GM18499 (cell line): Measurements from ENCODE around the gene FIBCD1.

ENCODE experiments used
- ATAC-seq: cut with Tn5 transposase; IDR thresholded peaks from one replicate; pipeline ENCODE4 v1.9.1; 2021; ENCODE audit warnings: moderate number of reproducible peaks; ENCODE audit not compliant: insufficient read depth, unreplicated experiment

The FIBCD1 gene

DNA sequence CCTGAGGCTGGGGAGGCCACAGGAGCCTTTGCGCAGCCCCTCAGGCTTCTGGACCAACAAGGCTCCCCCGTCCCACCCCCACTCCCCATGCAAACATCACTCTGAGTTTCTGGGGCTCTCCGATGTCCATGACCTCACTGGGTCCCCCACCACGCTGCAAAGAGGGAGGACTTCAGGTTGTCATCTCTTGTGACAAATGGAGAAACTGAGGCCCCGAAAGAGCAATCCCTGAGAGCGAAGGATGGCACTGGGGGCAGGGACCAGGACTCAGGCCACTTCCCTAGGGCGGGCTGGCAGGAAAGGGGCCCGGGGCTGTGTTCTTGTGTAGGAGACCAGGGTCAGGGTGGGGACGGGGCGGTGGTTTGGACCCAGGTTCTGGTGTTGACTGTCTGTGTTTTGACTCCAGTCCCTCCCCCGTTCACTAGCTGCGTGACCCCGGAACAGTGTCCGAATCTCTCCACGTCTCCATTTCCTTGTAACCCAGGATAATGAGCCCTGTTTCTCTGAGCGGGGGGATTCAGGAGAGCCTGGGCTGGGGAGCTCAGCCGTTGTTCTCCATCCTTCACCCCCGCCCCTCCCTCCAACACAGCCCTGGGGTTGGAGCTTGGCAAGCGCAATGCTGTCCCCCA lies 13.9 kb downstream of the FIBCD1 start:
- no peak for ATAC-seq

DNA sequence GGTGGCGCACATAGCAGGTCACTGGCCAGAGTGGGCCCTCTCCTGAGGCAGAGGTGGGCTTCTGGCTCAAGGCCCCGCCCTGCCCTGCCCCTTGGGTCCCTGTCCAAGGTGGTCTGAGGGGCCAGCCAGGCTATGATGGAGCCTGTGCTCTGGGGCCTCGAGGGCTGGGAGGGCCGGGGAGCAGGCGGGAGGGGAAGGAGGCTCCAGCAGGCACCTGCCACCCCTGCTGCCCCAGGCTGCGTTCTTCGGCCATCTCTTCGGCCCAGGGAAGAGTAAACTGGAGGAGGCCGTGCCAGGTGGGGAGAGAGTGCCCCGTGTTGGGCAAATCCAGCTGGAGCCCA lies 14.6 kb downstream of the FIBCD1 start:
- ATAC-seq, result no peak

DNA sequence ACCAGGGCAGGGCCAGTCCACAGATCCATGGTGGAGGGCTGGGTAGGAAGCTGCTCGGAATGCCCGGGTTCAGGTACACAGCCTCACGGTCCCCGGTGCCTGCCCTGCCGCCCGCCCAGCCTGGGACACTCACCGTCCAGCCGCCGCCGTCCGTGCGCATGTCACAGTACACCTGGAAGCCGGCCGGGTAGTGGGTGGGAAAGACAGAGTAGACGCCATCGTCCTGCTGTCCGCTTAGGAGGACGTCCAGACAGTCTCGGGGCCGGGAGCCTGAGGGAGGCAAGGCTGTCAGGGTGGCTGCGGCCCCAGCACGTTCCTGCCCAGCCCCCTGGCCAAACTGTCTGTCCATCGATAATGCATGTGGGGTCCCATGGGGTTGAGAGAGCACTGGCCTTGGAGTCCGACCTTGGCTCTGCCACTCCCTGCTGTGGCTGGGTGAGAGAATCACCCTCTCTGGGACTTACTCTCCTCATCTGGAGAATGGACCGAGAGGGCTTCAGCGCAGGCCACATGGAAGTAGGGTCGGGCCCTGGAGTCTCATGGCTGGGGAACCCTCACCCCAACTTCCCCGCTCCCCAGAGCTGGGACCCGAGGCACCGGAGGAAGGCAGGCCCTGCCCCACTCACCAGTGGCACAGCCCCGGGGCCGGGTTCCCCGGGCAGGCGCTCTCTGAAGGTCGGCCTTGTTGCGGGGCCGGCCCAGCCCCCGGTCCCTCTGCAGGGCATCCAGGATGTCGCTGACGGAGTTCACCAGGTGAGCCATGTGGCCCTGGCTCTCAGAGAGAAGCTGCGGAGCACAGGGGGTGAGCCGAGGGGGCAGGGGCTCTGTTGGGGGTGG lies 15.2 kb downstream of the FIBCD1 start:
- ATAC-seq, result no peak

DNA sequence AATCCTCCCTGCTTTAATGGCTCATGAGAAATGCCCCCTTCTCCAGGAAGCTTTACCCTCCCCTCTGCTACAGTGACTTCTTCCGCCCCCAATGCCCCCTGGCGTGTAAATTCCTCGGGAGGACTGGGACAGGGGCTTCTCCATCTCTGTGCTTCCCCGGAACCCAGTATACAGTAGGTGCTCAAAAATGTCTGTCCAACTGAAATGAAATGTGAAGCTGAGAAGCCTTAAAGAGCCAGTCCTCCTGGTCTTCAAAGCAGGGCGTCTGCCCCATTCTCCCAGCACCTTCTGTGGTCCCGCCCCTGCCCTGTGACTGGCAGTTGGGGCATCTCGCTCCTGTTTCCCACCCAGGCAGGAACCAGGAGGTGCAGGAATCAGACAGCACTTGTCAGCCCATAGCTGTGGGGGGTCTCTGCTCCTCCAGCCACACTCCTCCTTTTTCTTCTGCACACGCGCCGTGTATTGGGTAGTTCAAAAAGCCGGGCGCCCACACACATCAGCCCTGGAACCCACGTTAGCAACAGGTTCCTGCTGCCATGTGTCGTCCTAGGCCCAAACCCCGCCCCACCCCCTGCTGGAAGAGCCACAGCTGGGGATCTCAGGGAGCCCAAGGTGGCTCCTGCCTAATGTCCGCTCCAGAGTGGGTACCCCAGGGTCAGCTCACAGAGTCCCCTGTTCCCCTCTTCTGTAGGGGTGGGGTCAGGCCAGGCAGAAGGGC lies 16.0 kb downstream of the FIBCD1 start:
- ATAC-seq, result no peak

DNA sequence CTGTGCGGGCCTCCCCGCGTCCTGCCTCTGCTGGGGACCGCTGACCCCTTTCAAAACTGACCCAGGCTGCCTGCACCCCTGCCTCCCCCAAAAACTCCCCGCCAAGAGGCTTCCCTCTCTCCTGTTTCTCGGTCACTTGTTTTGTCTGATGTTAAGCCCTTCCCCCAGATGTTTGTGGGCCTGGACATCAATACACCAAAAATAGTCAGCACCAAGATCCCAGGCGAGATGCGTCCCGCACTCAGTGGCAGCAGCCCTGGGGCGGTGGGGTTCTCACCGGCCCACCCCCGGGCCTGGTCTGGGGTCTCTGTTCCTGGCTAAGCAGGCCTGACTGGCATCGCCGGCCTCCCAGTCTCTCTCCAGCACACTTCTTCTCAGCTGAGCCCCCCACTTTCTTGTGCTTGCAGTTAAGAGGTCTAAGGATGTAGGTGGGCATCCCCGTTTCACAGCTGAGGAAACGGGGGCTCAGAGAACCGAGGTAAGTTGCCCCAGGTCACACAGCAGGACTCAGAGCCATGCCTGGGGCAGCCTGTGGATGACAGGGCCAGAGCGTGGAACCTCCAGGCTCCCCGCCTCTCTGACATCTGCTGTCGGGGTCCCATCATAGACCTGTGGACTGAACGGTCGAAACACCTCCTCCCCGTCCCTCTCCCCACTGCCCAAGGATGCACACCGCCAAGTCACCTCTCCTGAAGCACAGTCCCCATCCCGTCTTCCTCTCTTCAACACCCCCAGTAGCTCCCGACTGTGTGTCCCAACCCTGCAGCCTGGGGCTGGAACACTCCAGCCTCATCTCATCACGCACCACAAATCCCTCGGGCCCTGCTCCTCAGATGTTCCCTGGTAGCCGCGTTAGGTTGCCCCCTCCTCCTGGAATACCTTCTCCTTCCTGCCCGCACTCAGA lies 16.8 kb downstream of the FIBCD1 start:
- ATAC-seq, result no peak

DNA sequence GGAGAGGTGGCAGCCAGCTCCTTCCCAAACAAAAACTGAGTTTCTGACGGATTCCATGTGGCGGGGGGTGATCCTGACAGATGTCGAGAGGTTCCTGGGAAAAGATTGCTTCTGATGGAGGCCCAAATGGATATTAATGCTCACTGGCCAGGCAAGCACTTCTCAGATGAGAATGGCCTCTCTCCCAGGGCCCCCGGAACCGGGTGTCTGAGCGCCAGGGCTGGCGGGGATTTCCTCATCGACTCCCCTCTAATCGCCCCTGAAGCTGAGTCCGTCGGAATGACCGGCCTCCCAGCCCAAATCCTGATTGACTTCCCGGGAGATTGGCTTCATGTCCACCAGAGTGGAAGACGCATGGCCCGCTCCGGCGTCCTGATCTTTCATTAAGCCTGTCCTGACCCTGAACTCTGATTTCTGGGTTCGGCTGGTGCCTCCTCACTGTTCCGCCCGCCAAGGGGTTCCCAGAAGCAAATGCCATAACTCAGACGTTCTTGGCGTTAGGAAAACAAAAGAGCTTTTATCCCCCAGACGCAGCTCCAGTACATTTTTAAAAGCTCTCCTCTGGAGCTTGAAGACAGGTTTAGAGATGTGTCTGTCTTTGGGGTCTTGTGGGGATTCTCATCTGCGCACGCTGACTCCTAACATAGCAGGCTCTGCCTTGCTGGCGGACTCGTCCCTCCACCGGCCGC lies 17.6 kb downstream of the FIBCD1 start:
- no peak for ATAC-seq

DNA sequence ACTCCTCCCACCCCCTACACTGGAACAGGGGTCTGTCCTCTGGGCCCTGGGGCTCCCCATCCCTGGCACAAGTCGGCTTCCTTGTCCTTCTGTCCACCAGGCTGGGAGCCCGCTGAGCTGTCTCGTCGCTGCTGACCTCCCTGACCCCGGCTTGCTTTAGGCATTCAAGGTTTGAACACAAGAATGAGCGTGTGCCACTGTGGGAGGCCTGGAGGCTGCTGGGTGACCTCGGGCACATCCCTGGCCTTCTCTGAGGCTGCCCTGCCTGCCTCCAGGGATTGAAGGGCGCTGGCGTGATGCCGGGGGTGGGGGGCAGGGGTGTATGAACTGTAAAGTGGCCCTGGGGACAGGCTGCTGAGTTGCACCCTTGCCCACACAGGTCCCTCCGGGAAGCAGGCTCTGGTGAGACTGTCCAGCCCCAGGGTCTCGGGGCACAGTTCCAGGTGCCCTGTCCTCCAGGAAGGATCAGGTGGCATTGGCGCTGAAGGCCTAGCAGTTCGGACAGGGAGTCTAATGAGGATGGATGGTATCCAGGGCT lies 18.2 kb downstream of the FIBCD1 start:
- no peak for ATAC-seq

DNA sequence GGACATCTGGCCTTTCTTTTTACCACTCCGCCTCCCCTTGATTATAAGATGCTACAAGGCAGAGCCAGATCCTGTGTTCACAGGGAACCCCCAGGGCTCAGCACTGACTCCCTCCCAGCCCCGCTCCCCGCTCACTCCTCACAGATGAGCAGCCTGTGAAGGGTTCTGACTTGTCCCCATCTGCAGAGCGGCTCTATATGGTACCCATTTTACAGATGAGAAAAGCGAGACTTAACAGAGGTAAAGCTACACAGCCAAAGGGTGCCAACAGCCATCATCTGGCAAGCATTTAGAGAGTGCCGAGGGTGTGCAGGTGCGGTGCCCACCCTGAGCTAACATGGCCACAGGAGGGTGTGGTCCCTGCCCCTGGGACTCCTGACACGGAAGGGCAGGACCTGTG lies 18.8 kb downstream of the FIBCD1 start:
- ATAC-seq, result no peak

DNA sequence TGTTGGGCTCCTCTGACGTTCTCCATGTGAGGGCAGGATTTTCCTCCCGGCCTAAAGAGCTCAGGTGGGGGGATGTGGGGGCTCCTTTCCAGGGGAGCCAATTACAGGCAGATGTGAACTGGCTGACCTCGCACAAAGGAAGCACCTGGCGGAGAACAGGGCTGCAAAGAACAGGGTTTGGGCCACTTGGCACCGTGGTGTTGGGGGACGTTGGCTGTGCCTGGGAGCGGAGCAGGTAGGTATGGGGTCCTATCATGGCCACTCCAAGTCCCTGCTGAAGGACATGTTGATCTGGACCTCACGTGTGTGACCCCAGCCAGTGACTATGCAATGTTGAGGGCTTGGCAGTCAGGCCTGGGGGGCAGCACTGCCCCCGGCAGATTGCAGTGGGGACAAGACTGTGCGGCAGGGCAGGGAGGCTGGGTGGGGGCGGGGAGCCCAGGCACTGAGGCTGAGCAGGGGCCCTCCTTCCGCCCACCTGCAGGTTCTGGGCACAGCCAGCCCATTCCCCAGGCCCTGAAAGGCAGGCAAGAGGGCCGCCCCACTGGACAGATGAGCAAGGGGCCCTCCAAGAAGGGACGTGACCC lies 19.4 kb downstream of the FIBCD1 start:
- ATAC-seq, result no peak

DNA sequence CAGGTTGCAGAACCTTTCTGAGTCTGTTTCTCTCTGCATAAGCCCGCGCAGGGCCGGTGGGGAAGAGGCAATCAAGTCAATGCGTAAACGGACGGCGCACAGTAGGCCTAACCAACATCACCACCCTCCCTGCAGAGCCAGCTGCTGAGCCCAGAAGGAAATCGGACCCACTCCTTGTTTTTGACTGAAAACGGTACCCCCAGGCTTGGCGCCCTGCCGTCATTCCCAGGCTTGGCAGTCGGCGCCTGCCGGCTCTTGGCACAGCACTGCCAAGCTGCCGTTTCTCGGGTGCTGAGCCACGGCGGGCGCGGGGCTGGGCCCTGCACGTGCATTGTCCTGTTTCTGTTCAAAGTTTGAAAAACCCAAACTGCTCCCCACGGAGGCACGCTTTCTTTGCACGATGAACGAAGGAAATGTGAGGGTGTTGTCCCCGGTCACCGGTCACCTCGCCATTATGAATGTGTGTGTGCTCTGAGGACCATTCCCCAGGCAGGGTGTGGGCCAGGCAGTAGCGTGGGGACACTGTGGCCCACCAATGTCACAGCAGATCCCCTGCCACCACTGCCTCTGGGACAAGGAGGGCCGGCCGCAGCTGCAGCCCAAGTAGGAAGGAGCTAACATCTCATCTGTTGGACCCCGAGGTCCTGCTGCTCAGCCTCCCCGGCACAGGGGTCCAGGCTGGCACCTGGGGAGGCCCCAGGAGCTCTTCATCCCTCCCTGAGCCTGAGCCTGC lies 20.1 kb downstream of the FIBCD1 start:
- no peak for ATAC-seq

DNA sequence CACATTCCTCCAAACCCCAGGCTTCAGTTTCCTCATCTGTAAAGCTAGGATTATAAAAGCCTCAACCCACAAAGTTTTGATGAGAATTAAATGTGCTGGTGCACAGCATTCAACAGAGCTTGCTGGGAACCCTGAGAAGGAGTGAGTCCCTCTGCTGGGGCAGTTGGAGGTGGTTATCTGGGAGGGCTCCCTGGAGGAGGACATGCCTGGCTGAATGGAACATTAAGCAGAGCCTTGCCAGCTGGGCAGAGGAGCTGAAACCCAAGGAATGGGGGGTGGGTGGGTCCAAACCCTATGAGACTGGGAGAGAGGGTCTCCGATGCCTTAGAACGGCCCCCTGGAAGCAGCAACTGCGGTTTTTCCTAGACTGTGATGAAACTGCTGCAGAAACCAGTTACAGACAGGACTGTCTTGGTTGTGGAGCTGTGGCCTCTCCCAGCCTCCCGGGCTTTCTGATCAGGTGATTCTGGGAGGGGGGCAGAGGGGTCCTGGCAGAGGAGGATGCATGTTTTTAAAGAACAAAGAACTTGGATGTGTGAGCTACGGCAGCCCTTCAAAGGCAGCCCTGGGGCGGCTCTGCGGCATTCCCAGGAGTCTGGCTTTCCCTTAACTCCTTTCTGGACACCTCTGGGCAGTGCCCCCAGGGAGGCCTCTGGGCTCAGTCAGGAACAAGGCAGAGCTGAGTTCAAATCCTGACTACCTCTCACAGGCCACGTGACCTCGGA lies 20.8 kb downstream of the FIBCD1 start:
- ATAC-seq, result no peak

DNA sequence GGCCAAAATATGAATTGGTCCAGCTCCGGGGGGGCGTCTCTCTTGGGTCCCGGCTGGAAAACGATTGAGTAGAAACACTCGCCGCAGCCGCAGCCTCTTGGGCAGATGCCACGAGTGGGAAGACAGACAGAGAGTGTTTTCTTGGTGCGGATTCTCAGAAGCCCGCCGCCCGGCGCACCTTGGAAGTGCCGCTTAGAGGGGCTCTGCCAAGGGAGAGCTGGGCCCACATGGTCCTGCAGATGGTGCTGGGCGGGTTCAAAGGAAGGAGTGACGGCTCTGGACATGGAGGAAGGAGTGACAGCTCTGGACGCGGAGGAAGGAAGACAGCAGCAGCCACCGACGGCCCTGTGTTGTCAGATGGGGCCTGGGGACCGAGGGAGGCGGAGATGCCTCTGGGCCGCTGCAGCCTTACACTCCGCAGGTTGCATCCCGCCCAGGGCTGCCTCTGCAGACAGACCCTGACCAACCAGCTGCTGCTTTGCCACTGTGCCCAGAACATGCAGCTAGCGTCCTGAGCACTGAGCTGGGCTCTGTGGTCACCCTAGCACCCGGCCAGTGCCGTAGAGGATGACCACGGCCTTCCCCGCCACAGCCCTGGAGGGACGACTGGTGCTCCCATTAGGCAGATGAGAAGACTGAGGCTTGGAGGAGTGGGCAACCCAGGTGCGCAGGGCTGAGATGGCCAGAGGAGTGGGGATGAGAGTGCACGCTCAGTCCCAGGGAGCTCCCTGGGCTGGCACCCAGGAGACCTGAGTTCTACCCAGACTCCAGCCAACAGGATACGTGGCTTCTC lies 21.7 kb downstream of the FIBCD1 start:
- ATAC-seq, result no peak

DNA sequence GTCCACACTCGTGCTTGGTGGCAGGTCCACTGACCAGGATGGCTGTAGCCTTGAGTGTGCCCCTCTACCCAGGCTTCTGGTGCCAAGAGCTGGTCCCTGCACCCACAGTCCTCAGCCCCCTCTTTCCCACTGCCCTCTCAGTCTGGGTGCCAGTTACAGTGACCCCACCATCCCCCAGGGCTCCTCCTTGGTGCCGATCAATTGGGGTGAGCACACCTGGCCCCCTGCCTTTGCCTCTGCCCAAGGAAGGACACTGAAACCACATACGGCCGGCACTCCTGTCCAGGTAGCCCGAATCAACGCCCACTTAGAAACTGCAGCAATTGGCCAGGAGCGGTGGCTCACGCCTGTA lies 24.0 kb downstream of the FIBCD1 start:
- ATAC-seq, result no peak

DNA sequence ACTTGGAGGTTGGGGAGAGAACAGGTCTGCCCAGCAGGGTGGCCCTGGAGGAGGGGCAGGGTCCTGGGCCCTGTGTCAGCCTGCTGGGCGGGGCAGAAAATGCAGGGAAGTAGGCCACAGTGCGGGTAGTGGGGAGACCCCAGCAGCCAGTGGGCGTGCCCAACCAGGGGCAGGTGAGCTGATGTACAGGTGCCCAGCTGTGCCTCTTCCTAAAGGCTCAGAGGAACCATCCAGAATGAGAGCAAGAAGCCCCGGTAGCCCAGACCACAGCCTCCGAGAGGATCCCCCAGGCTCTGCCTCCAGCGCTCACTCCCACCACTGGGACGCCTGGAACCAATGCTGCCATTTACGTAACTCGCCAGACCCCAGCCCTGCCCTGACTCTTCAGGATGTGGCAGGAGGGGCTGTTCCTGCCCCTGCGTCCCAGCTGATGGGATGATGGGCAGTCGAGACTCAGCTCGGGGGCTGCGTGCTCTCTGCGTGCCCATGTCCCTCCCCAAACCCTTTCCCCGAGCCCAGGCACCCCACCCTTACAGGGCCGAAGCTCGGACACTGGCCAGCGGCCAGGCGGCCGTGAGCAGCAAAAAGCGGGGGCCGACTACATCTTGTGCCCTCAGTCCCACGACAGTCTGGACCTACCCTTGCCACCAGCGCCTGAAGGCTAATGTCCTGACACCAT lies 24.5 kb downstream of the FIBCD1 start:
- no peak for ATAC-seq

DNA sequence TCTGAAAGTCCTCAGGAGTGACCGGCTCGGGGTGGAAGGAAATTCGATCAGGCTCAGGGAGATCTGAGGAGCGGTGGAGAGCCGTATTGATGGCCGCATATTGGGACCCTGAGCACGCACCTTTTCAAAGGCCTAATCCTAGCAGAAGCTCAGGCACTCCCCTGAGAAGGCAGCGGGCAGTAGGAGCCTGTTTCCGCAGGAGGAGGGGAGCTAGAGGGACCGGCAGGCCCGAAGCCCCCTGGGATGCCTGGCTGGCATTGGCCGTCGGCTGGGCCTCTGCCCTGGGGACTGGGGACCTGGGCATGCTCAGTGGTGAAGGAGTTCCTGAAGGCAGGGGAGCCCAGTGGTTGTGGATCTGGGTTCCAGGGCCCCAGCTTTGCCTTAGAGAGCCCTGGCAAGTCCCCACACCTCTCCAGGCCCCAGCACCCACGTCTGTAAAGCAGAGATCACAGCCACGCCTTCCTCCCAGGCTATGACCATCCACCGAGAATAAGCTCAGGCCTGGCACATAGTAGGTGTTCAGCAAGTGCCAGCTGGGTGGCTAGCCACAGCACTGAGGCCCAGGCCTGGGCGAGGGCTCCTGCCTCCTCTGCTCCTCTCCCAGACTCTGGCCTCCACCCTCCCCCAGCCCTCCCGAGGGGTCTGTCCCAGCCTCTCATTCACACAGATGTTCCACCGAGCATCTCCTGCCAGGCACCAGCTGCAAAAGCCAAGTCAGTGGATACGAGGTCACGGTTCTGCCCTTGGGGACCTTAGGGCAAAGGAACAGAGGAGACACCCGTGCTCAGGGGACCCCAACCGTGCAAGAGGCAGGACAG lies 25.2 kb downstream of the FIBCD1 start:
- no peak for ATAC-seq
